HG03378 (cell line): ENCODE data around the gene DTYMK.

Experiments
- ATAC-seq: cut with Tn5 transposase; IDR thresholded peaks from one replicate; pipeline ENCODE4 v1.9.1; 2021; ENCODE audit warnings: mild to moderate bottlenecking, moderate library complexity; ENCODE audit not compliant: unreplicated experiment

DTYMK gene

GRCh38 chr2:241652722-241653121 lies 33.9 kb downstream of the DTYMK start:
- ATAC-seq, result no peak

- no peak for ATAC-seq
These were observed 34.5 kb downstream of the DTYMK start for GRCh38 chr2:241652142-241652541.

- ATAC-seq, result no peak
These were observed 36.7 kb downstream of the DTYMK start for GRCh38 chr2:241649927-241650326.

- ATAC-seq, result no peak
These were observed 37.2 kb downstream of the DTYMK start for GRCh38 chr2:241649404-241649803.

- ATAC-seq, result no peak
These were observed 38.2 kb downstream of the DTYMK start for GRCh38 chr2:241648453-241648852.

GRCh38 chr2:241645915-241646645 lies 40.5 kb downstream of the DTYMK start:
- ATAC-seq, result no peak

GRCh38 chr2:241645056-241645914 lies 41.3 kb downstream of the DTYMK start:
- ATAC-seq, result no peak

GRCh38 chr2:241641631-241642030 lies 45.0 kb downstream of the DTYMK start:
- ATAC-seq, result no peak

GRCh38 chr2:241640165-241640795 lies 46.3 kb downstream of the DTYMK start:
- no peak for ATAC-seq

- ATAC-seq, result no peak
These were observed 47.2 kb downstream of the DTYMK start for GRCh38 chr2:241639385-241639784.

GRCh38 chr2:241638940-241639339 lies 47.7 kb downstream of the DTYMK start:
- ATAC-seq, result no peak

- ATAC-seq, result peak; percentile 16
These were observed 48.6 kb downstream of the DTYMK start for GRCh38 chr2:241637795-241638660.

GRCh38 chr2:241637018-241637794 lies 49.4 kb downstream of the DTYMK start, which contains the start of the genes ATG4B and THAP4:
TSS of gene ATG4B (plus strand) at chr2:241637693. CDS start at chr2:241637715, 22 bp downstream.
TSS of gene THAP4 (minus strand) at chr2:241637158. CDS start at chr2:241637017, 141 bp downstream.
- ATAC-seq, result peak; percentile 47

- no peak for ATAC-seq
These were observed 50.2 kb downstream of the DTYMK start for GRCh38 chr2:241636182-241637017.

GRCh38 chr2:241635756-241636155 lies 50.9 kb downstream of the DTYMK start:
- ATAC-seq, result no peak

- ATAC-seq, result no peak
These were observed 53.1 kb downstream of the DTYMK start for GRCh38 chr2:241633561-241633960.

GRCh38 chr2:241632478-241633325 lies 53.9 kb downstream of the DTYMK start:
- ATAC-seq, result no peak
